Uterus (tissue), 4 donors: Measurements from ENCODE around the gene OAS3. TPM values are rescaled to one million over a fixed set of nuclear protein-coding genes. Genes with fewer than 3 reads are reported as not detected.

Experiments
- DNase-seq, 2 donors: peaks; one replicate each; pipeline ENCODE4 v3.0.0-alpha.2; 2019 to 2020
- H3K27ac ChIP-seq, 2 donors: fragments of 200-600 bp; sonication (generic); 1 replicate in 1 of 2; 2 replicates in 1 of 2; pipeline ENCODE4 v1.5.1; 2016 to 2018
- H3K27me3 ChIP-seq, 2 donors: fragments of 200-600 bp; sonication (generic); one replicate each; pipeline ENCODE4 v1.5.1; 2018 to 2019; ENCODE audit warnings: control low read depth in 1 of 2
- H3K36me3 ChIP-seq, 2 donors: fragments of 200-600 bp; sonication (generic); one replicate each; pipeline ENCODE4 v1.5.1; 2019; ENCODE audit warnings: control low read depth in 1 of 2
- H3K4me1 ChIP-seq, 2 donors: fragments of 200-600 bp; sonication (generic); one replicate each; pipeline ENCODE4 v1.5.1; 2018 to 2019; ENCODE audit warnings: control low read depth in 1 of 2
- H3K4me3 ChIP-seq, 2 donors: fragments of 200-600 bp; sonication (generic); 1 replicate in 1 of 2; 2 replicates in 1 of 2; pipeline ENCODE4 v1.5.1; 2018 to 2019; ENCODE audit warnings: mild to moderate bottlenecking in 1 of 2
- H3K9me3 ChIP-seq, 2 donors: fragments of 200-600 bp; sonication (generic); one replicate each; pipeline ENCODE4 v1.5.1; 2019; ENCODE audit warnings: control low read depth in 1 of 2
- POLR2A ChIP-seq, 2 donors: fragments of 450-650 bp; IDR thresholded peaks; one replicate each; pipeline ENCODE4 v1.6.1; 2016; ENCODE audit warnings: antibody characterized with exemption in 2 of 2, mild to moderate bottlenecking in 1 of 2, moderate library complexity in 1 of 2
- intact Hi-C: fragments of 100-400 bp; cut with DNase I; formaldehyde crosslinking; loops from one replicate; pipeline ENCODE4 v1.15.1; 2023; ENCODE audit warnings: low total_unique reads
- total RNA-seq, 4 donors: library from RNA; depleted of rRNA in 3 of 4; stranded (reverse); fragments of >200 nt in 3 of 4; gene quantifications; one replicate each; pipeline versions ENCODE4 v1.1.0 to v1.2.4, GENCODE V29; 2014 to 2023
- TF ChIP-seq, protein P1 (sequence below), 4 experiments: fragments of 200-600 bp in 2 of 4; fragments of 450-650 bp in 2 of 4; sonication (generic) in 2 of 4; IDR thresholded peaks; one replicate each; pipeline ENCODE4 v1.5.1; 2016 to 2019; ENCODE audit warnings: antibody characterized with exemption in 4 of 4, mild to moderate bottlenecking in 2 of 4, moderate library complexity in 1 of 4
- donor health status: DM: yes; HTN: yes; CAD: no.

Gene OAS3
- total RNA-seq, 4 donors from 2014 or later, result 2.1 to 22.8 (median 8.9) TPM

DNA sequence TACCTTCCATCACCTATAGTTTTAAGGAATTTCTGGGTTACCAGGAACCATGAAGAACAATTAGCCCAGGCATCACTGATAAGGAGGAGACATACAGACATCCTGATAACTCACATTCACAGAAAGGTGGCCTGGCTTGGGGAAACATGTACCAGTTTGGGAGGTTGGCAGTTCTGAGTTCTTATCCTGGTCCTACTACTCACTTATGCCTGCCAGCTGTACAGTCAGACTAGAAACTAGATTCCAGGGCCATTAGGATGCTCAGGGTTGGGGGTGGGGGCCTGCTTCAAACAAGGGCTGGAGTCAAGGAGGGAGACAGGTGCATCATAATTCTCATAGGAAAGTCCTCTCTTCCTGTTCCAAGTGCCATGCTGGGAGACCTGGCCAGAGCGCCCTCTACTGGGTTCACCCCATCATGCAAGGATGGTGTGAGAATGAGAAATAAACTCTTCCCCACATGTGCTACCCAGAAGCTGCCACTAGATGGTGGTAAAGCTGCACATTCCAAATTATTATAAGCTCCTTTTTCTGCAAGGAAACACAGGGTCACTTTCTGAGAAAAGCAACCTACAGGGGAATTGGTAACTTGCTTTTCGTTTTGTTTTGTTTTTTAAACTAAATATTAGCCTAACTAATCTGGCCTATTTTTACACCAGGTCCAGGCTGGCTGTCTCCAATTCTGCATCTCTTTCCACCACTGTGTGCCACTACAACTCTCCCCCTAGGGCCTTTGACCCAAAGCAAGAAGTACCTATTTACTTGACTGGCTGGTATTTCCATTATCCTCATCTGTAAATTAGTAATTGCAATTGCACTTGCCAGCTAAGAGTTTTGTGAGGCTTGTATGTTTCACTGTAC is 54.5 kb downstream of the OAS3 start:
- Histone ChIP-seq H3K36me3 (no peaks in the 10 kb centered on the region), H3K27ac (no peak overlapping the region), H3K27me3 (no peaks in the 10 kb centered on the region), H3K4me1 (no peaks in the 10 kb centered on the region), H3K9me3 (no peaks in the 10 kb centered on the region), H3K4me3 (no peak overlapping the region)
- no peak for DNase-seq
- TF ChIP-seq POLR2A (IDR thresholded peaks at IDR 0.05), result no peak
- TF ChIP-seq, protein P1, sequence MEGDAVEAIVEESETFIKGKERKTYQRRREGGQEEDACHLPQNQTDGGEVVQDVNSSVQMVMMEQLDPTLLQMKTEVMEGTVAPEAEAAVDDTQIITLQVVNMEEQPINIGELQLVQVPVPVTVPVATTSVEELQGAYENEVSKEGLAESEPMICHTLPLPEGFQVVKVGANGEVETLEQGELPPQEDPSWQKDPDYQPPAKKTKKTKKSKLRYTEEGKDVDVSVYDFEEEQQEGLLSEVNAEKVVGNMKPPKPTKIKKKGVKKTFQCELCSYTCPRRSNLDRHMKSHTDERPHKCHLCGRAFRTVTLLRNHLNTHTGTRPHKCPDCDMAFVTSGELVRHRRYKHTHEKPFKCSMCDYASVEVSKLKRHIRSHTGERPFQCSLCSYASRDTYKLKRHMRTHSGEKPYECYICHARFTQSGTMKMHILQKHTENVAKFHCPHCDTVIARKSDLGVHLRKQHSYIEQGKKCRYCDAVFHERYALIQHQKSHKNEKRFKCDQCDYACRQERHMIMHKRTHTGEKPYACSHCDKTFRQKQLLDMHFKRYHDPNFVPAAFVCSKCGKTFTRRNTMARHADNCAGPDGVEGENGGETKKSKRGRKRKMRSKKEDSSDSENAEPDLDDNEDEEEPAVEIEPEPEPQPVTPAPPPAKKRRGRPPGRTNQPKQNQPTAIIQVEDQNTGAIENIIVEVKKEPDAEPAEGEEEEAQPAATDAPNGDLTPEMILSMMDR (IDR thresholded peaks at IDR 0.05), result peak; percentile 25 to 62 (median 48)
- intact Hi-C loops, result no loop called here

DNA sequence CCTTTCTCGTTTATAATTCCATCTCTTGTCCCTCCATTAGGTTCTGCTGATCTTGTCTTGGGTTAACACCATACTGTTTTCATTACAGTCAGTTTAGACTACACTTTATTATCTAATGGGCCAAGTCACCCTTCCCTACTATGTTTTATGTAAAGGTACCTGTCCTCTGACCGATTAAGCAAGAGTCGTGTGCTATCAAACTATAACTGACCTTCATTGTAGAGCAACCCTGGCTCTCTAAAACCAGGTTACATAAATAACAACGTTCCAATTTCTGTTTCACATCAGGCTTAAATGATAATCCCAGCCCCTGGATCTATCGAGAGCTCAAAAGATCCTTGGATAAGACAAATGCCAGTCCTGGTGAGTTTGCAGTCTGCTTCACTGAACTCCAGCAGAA is 56.7 kb downstream of the OAS3 start:
- H3K4me1 ChIP-seq, result no peaks in the 10 kb centered on the region
- no peaks in the 10 kb centered on the region for H3K36me3 ChIP-seq
- no peak overlapping the region for H3K4me3 ChIP-seq
- no peak overlapping the region for H3K27ac ChIP-seq
- intact Hi-C loops, result no loop called here
- DNase-seq, result no peak
- H3K9me3 ChIP-seq, result no peaks in the 10 kb centered on the region
- H3K27me3 ChIP-seq, result no peaks in the 10 kb centered on the region
- no peak for TF ChIP-seq POLR2A (IDR thresholded peaks at IDR 0.05)
- TF ChIP-seq, protein P1 (IDR thresholded peaks at IDR 0.05), result no peak

DNA sequence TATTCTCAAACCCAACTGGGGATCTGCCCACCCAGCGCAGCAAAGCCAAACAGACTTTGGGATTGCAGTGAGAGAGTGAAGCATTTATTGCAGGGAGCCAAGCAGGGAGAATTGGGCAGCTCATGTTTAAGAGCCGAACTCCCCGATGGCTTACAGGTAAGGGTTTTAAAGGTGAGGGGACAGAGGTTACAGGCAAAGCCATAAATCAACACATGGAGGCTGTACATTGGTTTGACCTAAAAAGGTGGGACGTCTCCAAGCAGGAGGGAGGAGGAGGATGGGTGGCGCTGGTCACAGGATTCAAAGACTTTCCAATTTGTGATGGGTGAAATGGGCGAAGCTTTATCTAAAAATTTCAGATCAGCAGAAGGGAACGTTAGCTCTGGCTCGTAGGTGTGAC is 58.2 kb downstream of the OAS3 start:
- H3K27ac ChIP-seq, result no peak overlapping the region
- no peak for DNase-seq
- no peaks in the 10 kb centered on the region for H3K4me1 ChIP-seq
- no peak overlapping the region for H3K4me3 ChIP-seq
- no peaks in the 10 kb centered on the region for H3K27me3 ChIP-seq
- intact Hi-C loops, result no loop called here
- no peaks in the 10 kb centered on the region for H3K9me3 ChIP-seq
- no peaks in the 10 kb centered on the region for H3K36me3 ChIP-seq
- TF ChIP-seq, protein P1 (IDR thresholded peaks at IDR 0.05), result no peak
- TF ChIP-seq POLR2A (IDR thresholded peaks at IDR 0.05), result no peak

DNA sequence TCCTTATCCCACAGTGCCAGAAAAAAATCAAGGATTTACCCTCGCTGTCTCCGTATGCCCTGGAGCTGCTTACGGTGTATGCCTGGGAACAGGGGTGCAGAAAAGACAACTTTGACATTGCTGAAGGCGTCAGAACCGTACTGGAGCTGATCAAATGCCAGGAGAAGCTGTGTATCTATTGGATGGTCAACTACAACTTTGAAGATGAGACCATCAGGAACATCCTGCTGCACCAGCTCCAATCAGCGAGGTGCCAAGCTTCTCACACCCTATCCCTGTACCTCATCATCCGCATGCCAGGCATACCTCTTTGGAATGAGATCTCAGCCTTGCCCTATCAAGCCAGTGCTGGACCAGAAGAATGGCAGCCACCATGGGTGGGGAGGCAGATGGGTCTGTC is 59.2 kb downstream of the OAS3 start:
- Histone ChIP-seq H3K36me3 (no peaks in the 10 kb centered on the region), H3K4me3 (no peak overlapping the region), H3K9me3 (no peaks in the 10 kb centered on the region), H3K4me1 (no peaks in the 10 kb centered on the region), H3K27me3 (no peaks in the 10 kb centered on the region), H3K27ac (no peak overlapping the region)
- TF ChIP-seq, protein P1 (IDR thresholded peaks at IDR 0.05), result no peak
- no peak for TF ChIP-seq POLR2A (IDR thresholded peaks at IDR 0.05)
- intact Hi-C loops, result no loop called here
- DNase-seq, result no peak

DNA sequence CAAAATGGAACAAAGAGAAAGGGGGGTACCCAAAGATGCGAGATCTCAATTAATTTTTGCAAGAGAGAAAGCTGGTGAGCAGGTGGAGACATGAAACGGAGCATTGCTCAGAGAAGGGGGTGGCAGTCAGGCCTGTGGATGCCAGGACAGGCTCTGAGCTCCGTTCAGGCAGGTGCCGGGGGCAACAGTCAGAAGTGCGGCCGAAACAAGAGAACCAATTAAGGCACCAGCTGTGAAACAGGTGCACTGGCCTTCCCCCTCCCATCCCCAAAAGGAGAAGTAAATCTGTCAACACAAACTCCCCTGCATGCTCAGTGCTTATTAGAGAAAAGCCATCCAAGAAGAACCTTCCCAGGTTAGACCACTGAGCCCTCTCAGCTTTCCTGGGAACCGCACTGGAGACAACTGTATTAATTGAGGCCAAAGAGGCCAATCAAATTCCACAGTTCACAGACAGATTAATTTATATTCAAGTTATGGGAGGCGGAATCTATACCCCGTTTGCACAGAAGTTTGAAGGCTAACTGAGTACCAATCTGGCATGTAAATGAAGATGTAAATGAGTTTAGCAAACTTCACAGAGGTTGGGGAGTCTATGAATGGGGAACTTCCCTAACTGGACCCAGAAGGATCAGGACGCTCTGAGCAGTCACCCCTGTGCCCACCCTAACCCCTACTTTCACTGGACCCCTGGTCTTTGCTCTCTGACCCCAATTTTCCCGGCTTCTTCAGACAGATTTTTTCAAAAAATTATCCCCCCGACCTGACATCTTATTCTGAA is 60.9 kb downstream of the OAS3 start:
- H3K9me3 ChIP-seq, result no peaks in the 10 kb centered on the region
- no peaks in the 10 kb centered on the region for H3K36me3 ChIP-seq
- intact Hi-C loops, result no loop called here
- H3K27ac ChIP-seq, result no peak overlapping the region
- H3K27me3 ChIP-seq, result no peaks in the 10 kb centered on the region
- TF ChIP-seq, protein P1 (IDR thresholded peaks at IDR 0.05), result no peak
- TF ChIP-seq POLR2A (IDR thresholded peaks at IDR 0.05), result no peak
- no peaks in the 10 kb centered on the region for H3K4me1 ChIP-seq
- DNase-seq, result no peak
- H3K4me3 ChIP-seq, result no peak overlapping the region
